ENCODE data around the gene LAMA3. TPM values are rescaled to one million over a fixed set of nuclear protein-coding genes. Genes with fewer than 3 reads are reported as not detected.

Gene LAMA3
- total RNA-seq, 1 donor from 2014 or later = 1.9 TPM

DNA sequence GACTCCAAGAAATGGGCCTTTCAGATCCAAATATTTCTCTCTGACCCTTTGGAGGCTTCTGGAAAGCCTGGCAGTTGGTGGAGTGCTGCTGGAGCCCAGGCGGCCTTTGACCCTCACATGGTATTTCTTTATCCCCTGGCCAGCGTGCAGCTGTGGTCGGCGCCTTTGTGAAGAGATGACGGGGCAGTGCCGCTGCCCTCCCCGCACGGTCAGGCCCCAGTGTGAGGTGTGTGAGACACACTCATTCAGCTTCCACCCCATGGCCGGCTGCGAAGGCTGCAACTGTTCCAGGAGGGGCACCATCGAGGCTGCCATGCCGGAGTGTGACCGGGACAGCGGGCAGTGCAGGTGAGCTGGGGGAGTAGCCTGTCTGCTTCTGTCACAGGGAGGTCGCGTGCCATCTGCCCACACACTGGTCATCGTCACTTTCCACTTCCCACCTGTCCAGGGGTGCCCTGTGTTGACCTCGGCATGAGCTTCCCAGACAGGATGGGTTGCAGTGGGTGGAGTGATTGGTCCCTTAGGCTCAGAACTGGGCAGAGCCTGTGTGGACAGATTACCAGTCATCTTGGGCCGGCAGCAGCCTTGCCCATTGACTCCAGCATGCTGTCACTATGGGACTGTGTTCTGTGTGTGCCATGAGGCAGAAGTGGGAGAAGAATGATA lies 158.2 kb downstream of the LAMA3 start:
- H3K9me3 Mint-ChIP-seq (ENCODE audit: low read depth) = no peaks in the 10 kb centered on the region
- peaks cover 4% of the 10 kb centered on the region for H3K36me3 Mint-ChIP-seq (ENCODE audit: low read depth)
- H3K4me3 Mint-ChIP-seq (ENCODE audit: unreplicated experiment) = no peak overlapping the region
- H3K4me1 Mint-ChIP-seq (ENCODE audit: low read depth) = peaks cover 10% of the 10 kb centered on the region
- TF ChIP-seq CTCF (IDR thresholded peaks at IDR 0.05) = no peak
- DNase-seq (ENCODE audit: low spot score) = no peak
- H3K27ac Mint-ChIP-seq (ENCODE audit: unreplicated experiment) = no peak overlapping the region
- H3K27me3 Mint-ChIP-seq (ENCODE audit: low read depth) = peaks cover 4% of the 10 kb centered on the region

DNA sequence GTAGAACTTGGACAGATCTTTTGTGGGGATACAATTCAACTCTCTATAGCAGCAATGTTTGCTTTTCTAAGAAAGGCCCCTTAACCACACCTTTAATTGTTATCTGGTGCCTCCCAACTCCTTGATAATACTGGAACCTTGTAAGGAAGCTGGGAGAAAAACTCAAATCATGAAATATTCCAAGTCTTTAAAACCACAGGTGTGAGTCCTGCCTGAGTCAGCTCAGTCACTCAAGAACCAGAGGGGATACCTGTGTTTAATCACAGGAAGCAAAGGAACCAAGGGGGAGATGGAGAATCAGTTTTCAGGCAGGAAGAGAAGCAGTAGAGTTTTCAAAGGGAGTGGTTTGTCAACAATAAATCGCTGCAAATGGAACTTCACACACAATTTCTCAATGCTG lies 159.9 kb downstream of the LAMA3 start:
- no peak overlapping the region for H3K4me3 Mint-ChIP-seq (ENCODE audit: unreplicated experiment)
- H3K36me3 Mint-ChIP-seq (ENCODE audit: low read depth) = peaks cover 2% of the 10 kb centered on the region
- H3K27me3 Mint-ChIP-seq (ENCODE audit: low read depth) = no peaks in the 10 kb centered on the region
- H3K9me3 Mint-ChIP-seq (ENCODE audit: low read depth) = peaks cover 2% of the 10 kb centered on the region
- H3K27ac Mint-ChIP-seq (ENCODE audit: unreplicated experiment) = no peak overlapping the region
- no peak for TF ChIP-seq CTCF (IDR thresholded peaks at IDR 0.05)
- peaks cover 10% of the 10 kb centered on the region for H3K4me1 Mint-ChIP-seq (ENCODE audit: low read depth)
- no peak for DNase-seq (ENCODE audit: low spot score)

DNA sequence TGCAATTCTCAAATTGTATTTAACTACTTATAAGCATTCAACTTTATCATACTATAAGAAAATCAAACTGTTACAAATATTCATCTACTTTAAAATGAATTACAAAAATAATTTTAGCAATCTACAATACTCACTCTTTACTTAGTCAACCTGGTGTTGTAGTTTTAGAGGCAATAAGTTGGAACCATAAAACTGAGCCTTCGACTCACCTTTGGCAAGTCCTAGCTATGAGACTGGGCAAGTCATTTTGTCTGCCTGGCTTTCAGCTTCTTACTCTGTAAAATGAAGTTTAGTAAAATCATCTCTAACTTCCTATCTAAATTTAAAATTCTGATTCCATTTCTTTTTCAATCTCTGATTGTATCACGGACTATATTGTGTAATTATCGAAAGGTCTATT lies 161.0 kb downstream of the LAMA3 start:
- Mint-ChIP-seq H3K27ac (ENCODE audit: unreplicated experiment) (no peak overlapping the region), H3K4me1 (ENCODE audit: low read depth) (peaks cover 5% of the 10 kb centered on the region), H3K27me3 (ENCODE audit: low read depth) (no peaks in the 10 kb centered on the region), H3K4me3 (ENCODE audit: unreplicated experiment) (no peak overlapping the region), H3K36me3 (ENCODE audit: low read depth) (peaks cover 2% of the 10 kb centered on the region), H3K9me3 (ENCODE audit: low read depth) (peaks cover 2% of the 10 kb centered on the region)
- DNase-seq (ENCODE audit: low spot score) = no peak
- TF ChIP-seq CTCF (IDR thresholded peaks at IDR 0.05) = no peak

GRCh38 chr18:23851470-23852002 lies 162.3 kb downstream of the LAMA3 start:
- Mint-ChIP-seq H3K4me3 (ENCODE audit: unreplicated experiment) (no peak overlapping the region), H3K36me3 (ENCODE audit: low read depth) (peaks cover 2% of the 10 kb centered on the region), H3K27me3 (ENCODE audit: low read depth) (no peaks in the 10 kb centered on the region), H3K9me3 (ENCODE audit: low read depth) (peaks cover 2% of the 10 kb centered on the region), H3K4me1 (ENCODE audit: low read depth) (peaks cover 3% of the 10 kb centered on the region), H3K27ac (ENCODE audit: unreplicated experiment) (no peak overlapping the region)
- TF ChIP-seq CTCF (IDR thresholded peaks at IDR 0.05) = no peak
- DNase-seq (ENCODE audit: low spot score) = no peak

GRCh38 chr18:23852236-23853045 lies 163.2 kb downstream of the LAMA3 start:
- H3K27me3 Mint-ChIP-seq (ENCODE audit: low read depth) = no peaks in the 10 kb centered on the region
- H3K9me3 Mint-ChIP-seq (ENCODE audit: low read depth) = peaks cover 2% of the 10 kb centered on the region
- TF ChIP-seq CTCF (IDR thresholded peaks at IDR 0.05) = no peak
- no peak overlapping the region for H3K27ac Mint-ChIP-seq (ENCODE audit: unreplicated experiment)
- H3K4me3 Mint-ChIP-seq (ENCODE audit: unreplicated experiment) = no peak overlapping the region
- DNase-seq (ENCODE audit: low spot score) = no peak
- H3K4me1 Mint-ChIP-seq (ENCODE audit: low read depth) = peaks cover 11% of the 10 kb centered on the region
- H3K36me3 Mint-ChIP-seq (ENCODE audit: low read depth) = peaks cover 2% of the 10 kb centered on the region

Data from chondrocyte (in vitro differentiated cells).